GM19452 (cell line): Measurements from ENCODE around the gene FLRT2.

Experiments
- ATAC-seq: cut with Tn5 transposase; IDR thresholded peaks from one replicate; pipeline ENCODE4 v1.9.1; 2021; ENCODE audit not compliant: unreplicated experiment

Gene FLRT2

DNA sequence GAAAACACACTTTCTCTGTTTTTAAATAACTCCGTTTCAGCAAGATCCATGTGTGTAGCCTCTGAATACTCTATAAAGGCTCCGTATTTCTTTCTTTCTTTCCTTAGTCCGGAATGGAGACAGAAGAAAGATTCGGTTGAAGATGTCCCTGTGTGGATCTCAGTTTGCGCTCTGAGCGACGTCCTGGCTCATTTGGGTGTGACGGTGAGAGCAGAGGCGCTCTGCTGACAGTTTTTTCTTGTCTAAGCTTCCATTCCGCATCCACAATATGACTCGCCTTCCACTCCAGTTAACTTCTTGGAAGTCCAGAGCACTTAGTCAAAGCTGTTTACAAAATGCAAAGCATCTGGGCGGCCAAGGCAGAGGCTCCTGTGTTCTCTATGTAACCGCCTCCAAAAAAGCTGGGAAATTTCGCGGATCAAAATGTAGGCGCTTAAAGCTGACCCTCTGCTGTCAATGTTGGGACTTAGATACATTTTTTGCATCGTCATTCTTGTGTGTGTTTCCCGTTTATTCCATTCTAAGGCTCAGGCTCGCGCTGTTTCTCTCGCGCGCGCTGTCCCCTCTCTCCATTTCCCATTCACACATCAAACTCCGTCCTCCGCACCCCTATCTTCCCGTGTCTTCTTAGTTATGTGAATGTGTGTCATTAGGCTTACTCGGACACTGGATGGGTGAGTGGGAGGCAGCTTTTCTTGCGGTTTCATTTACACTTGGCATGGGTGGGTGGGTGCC lies 880 bp upstream of the FLRT2 start:
- no peak for ATAC-seq

DNA sequence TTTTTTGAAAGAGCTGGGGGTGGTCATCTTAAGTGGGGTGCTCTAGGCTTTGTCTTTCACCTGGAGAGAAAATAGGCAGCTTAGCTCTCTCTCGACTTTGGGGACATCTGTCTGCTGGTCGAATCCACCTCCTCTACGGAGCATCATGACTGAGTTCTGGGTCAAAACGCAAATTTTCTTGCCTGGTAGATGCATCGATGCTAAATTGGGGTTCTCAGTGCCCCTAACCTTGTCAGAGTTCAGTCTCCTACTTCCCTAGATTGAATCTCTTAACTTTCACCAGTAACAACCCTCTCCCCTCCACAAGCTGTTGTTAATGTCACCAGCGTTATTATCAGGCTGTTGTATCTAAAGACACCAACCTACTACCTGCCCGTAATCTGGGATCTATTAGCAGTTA lies 682 bp downstream of the FLRT2 start:
- ATAC-seq = no peak

DNA sequence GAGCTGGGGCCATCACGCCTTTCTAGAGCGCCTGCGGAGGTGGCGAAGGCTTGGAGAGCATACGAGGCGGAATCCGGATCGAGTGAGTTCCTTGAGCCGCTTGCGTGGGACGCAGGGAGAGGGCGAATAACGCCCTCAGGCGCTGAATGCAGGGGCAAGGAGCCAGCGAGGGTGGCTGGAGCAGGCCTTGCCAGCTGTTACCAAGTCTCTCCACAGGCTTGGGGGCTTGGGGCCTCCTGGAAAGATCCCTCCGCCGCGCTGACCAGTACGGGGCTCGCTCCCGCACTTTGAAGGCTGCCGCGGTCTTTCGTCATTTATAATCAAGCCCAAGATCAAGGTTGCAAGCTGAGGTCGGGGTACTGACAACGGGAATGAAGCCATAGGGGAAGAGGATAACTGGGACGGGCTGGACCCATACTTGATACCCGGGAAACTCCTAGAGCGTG lies 1.2 kb downstream of the FLRT2 start:
- no peak for ATAC-seq

DNA sequence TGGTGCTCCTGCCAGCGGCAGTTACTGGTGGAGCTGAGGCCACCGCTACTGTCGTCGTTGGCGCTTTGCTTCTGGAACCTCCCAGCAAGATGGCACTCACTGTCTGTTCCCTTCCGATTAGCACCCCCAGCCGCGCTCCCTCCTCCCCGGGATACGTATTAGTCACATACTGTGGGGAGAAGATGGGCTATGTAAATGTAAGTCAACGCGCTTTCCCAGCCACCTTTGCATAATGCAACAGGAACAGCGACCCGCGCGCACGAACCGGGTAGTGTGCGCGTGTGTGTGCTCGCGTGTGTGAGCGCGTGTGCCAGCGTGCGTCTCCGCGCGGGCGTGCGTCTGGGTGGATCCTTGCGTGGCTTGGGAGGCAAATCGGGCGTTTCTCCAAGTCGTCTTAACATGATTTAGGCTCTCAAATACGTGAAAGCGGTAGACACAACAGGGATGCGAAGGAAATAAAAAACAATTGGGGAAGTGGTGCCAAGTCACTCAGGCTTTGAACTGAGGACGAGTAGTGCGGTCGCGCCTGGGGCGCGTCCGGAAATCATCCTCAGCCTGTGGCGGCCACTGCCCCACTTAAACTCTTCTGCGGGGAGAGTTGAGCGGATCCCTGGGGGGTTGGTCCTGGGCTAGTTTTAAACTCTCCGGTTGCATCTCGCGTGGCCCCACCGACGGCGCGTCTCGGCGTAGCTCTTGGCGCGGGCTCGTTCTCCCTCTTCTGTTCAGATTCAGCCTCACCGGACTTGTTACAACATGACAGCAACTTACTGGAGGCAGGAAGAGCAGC lies 1.8 kb downstream of the FLRT2 start:
- ATAC-seq = no peak

DNA sequence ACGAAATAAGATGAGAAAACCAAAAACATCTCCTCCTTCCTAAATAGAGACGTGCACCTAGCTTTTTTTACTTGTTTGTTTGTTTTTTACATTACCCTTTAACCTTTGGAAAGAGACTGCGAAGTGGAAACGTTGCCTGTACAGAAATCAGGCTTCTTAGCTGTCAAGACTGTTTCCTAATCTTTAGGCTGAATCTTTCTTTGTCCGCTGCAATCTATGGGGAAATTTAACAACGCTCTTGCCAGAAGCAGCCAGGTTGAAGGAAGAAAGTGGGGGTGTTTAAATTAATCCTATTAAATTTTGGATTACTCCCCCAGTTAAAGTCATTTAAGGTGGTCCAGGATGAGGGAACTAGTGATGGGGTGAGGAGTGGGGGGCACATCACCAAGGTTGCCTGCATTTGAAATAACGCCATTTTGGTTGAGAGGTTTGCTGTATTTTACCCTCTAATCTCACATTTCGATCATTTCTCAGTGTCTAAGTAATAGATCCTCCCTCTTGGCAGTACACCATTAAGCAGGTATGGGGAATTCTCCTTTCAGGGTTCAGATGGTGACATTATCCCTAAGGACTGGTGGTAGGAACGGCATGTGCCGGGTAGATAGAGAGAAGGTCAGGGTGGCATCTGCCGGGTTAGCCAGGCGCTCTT lies 2.6 kb downstream of the FLRT2 start:
- ATAC-seq = no peak

DNA sequence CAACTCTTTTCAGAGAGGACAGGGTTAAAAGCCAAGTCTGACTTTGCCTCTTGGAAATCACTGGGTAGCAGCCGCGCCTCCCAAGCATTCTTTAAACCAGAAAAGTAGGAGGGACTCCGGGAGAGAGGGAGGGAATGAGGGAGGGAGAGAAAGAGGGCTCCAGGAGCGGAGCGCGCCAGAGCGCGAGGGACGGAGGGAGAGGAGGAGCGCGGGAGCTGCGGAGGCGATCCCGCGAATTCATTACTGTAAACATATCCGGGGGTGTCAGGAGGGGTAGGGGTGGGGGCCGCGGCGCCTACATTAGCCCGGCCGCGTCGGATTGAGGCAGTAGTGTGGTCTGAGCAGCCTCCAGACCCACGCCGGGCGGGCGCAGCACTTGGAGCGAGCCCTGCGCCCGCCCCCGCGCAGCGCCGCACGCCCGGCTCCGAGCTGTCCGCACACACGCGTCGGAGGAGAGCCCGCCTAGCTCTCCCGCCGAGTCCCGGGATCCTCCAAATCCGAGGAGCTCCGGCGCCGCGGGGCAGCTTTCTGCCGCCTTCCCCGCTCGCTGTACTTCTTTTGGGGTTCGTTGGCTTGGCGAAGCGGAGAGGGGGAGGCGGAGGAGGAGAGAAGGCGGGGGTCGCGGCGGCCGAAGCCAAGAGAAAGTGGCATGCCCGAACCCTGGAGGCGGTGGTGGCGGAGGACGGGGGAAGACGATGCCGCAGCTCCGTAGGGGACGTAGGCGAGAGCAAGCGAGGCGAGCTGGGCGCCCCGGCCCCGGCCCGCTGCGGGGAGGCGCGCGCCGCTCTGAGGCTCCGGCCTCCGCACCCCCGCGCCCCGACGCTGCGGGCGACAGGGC lies 3.3 kb downstream of the FLRT2 start:
- no peak for ATAC-seq

DNA sequence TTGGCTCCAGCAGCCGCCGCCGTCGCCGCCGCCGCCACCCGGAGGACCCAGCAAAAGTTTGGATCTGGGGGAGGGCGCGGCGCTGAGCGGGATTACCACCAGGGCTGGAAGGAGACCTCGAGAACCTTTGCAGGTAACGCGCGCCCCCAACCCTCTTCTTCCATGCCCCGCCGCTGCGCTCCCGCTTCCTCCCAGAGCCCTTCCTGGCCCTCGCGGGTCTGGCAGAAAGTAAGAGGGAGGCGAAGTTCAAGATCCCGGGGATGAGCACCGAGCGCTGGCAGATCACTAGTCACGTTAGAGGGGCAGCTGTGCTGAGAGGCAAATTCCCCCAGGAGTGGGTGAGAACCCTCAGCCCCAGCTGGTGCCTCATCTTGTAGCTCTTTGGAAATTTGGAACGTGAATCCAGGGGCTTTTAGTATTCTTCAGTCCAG lies 3.9 kb downstream of the FLRT2 start:
- ATAC-seq = no peak

DNA sequence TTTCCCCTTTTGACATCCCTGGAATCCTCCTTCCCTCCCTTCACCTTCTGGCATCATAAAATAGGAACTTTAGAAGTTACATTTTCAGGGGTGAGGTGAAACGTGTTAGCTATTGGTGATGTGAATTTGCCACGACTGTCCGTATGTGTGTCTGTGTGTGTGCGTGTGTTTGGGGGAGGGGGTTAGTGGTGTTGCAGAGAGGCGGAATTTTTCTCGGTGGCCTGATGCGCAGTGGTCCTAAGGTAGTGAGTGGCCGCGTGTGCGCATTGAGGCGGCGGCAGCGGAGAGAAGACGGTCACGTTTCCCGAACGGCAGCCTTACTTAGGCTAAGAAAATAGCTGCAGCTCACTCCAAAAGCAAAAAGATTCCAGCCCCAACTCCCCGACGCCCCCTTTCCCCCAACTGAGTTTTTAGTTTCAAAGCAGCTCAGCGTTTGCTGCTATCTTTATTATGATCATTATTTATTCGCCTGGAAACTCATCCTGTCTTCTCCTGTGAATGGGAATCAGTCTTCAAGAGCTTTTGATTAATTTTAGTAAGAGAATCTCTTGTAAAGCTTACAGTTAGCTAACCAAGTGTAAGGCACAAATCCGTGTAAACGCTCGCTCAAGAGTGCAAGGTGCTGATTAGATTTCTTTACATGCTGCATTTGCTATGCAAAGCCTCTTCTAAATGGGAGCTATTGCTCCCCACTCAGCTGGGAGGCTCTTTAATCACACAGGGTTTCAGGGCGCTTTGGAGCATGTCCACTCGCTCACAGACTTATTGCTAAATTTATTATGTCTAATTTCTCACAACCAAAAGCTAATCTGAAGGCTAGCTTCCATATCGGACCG lies 4.7 kb downstream of the FLRT2 start:
- ATAC-seq = no peak

DNA sequence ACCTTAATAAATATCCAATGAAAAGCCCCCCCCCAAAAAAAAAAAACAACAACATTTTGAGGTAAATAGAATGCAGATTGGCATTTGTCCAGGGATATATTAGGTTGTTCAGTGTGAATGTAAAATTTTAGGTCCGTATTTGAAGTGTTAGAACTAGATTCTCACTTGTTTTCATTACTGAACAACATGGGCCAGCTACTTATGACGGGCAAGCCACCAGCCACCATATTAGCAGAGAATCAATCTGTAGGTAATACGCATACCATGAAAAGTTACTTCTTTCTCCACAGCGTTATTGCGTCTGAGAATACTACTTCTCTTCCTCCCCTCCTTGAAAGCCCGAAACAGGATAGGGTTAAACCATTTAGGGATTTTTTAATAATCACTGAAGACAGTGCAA lies 5.4 kb downstream of the FLRT2 start:
- ATAC-seq = no peak

DNA sequence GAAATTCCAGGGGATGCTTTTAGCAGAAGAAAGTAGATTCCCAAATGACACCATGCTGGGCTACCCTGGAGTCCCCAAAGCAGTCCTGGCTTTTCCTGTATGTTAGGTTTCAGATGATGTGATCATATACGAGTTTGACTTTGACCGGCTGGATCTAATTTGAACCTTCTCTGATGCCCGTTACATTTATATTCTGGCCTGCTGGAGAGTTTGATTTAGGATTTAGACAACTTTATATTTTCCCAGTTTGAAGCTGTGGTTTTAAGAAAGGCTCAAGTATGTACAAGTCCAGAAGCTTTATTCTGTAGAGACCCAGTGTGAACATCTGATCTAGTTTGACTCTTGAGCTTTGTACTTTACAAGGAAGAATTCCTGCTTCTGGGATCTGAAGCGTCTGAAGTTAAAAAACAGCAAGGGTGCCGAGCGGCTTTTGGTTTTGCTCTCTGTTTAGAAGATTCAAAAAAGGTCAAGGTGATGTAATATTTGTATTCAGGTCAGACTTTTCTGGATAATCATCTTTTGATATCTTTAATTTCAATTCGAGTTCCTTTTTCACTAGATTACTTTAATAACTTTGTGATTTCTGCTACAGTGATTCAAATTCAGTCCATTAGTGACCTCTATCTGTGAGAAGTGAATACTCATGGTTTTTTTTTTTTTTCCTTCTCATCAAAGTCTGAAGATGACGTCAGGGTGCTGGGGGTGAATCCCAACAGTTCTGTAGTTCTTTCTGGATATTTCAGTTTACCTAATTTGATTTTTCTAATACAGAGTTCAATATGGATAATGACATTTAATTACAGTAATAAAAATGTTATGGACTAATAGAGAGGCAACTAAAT lies 6.3 kb downstream of the FLRT2 start:
- no peak for ATAC-seq

DNA sequence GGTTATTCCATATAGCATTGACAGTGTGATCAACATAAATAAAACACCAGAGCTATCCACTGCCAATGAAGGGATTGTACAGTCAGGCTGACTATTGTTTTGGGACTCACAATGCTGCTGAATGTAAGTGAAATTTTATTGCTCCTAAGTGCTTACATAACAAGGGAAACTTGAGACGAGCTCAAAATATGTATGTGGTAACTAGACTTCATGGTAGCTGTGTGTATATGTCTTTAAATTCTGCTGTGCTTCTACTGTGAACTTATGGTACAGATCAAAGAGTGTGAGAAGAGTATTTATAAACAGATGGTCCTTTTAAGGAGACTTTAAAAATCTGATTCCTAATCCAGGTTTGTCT lies 6.9 kb downstream of the FLRT2 start:
- no peak for ATAC-seq

DNA sequence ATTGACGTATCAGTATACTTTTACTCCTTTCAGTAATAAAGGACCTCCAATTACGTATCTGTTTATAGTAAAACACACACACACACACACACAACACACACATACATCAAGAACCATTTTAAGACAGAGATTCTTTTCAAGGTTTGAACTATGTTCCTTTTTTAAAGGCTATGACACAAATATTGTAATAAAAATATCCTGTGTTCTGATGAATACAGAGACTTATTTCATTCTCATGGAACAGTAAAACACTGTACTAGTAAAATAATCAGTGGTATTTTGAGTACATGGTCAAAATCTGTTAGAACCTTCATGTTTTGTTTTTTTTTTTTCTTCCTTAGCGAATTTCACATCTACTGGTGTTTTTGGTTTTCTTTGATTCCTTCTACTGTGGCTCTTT lies 7.6 kb downstream of the FLRT2 start:
- ATAC-seq = no peak

DNA sequence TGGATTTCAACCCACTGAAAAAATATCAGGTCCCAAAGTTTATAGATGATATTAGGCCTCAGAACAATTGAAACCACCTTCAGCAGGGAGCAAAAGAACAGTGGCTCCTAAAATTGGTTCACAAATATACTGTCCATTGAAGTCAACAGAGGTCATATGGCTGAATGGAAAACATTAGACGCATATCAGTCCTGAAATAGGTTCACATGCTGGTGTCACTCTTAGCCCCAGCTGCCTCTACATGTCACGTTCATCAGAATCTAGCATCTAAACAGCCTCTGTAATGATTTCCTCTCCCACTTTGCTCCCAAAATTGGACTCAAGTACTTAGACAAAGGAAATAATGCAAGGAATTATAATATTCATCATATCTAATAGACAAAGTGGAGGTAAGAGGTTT lies 8.7 kb downstream of the FLRT2 start:
- no peak for ATAC-seq

DNA sequence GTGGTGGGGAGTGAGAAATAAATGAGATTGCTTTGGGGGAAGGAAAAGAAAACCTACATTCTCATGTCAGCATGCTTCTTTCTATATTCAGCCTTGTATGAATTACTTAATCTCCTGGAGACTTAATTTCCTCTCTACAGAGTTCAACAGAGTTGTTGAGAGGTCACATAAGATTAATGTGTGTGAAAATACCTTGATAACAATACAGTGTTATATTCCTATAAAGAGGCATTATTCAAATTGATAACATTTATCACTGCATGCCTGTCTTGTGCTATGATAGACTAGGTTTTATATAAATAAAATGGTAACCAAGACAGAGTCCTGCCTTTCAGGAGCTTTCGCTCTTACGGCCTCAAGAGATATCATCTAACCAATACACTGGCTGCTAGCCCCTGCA lies 9.6 kb downstream of the FLRT2 start:
- no peak for ATAC-seq

DNA sequence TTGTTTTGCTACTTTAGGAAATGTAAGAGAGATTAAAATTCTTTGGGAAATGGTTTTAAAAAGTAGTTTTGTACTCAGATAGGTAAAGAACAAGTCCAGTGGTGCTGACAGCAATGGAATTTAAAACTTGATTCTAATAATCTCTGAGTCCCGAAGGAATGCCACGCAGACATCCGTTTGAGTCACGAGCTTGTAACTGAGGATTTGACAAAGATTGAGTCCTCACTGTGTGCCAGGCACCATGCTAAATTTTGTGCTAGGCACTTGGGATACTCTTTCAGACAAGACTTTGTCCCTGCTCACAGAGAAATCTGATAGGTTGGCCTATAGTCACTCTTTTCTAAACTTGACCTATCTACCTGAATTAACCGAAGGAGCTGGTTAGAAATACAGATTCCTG lies 12.7 kb downstream of the FLRT2 start:
- no peak for ATAC-seq

DNA sequence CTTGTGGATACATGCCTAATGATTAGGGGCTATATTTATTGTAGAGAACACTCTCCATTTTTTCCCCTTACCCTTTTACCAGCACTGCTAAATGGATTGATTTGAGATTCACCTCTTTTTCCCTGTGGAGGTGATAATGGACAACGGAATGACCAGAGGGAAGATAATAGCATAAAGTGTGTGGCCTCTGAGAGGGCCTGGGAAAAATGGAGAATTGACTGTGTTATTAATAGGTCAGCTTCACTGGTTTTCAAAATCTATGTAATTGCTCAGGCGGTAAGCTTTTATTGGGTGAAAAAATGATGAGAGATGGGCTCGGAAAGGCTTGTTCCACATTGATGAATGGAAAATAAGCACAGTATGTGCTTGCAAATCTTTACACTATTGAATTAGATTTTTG lies 15.8 kb downstream of the FLRT2 start:
- ATAC-seq = no peak

DNA sequence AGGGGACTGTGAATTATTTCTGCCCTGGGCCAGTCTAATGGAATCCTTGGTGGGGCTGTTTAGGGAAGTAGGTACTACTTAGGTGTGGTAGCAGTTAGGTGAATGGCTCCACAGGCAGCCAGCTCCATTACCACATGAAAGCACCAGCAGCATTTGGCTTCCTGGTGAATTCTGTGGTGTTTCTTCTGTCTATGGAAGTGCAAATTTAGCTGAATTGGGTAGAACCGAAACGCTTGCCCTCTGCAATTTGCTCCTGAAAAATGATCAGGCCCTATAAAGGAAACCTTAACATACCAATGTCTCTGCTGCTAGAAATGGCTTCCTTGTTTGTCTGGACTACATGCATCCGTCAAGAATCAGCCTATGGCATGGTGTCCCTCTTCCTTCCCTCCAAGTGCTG lies 16.4 kb downstream of the FLRT2 start:
- no peak for ATAC-seq

DNA sequence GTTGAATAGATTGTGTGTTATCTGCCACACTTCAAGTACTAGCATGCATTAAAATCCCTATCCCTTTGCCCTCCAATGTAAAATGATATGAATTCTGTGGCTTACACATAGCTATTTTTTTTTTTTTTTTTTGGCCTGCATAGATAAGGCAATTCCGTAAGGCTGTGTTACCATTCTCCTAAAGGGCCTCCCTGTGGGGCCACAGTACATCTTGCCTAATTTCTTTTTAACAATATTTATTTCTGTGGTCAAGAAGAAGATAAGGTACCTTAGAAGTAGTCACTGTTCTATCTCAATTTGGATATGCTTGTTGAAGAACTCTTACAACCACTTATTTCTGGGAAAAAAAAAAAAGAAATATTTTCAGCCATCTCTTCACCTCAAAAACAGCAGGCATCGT lies 19.8 kb downstream of the FLRT2 start:
- ATAC-seq = no peak

DNA sequence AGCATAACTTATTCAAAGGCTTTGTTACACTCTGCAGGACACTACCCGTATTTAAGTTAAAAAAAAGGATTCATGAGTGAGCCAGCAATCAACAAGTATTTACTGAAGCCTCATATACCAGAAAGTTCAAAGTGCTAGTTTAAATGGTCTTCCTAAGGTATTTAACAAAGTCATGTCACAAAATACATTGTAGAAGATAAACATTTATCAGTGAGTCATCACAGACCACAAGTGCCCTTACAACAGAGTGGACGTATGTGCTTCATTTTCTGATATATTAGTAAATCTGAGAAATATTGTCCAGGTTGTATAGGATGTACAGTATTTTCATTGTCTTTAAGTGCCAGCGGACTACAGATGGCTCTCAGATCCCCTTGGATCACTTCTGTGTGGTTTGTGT lies 24.2 kb downstream of the FLRT2 start:
- no peak for ATAC-seq
